ENCODE measurements around the gene SMAP2. TPM values are rescaled to one million over a fixed set of nuclear protein-coding genes. Genes with fewer than 3 reads are reported as not detected.

The SMAP2 gene
- total RNA-seq, 3 donors from 2014 or later = 27.2 to 64.2 (median 33.1) TPM

- H3K27me3 ChIP-seq = no peaks in the 10 kb centered on the region
- H3K36me3 ChIP-seq = no peaks in the 10 kb centered on the region
- H3K27ac ChIP-seq = peak overlapping the region; percentile 75 to 77
- H3K4me3 ChIP-seq = peak overlapping the region; percentile 58 to 84 (median 84)
- no peaks in the 10 kb centered on the region for H3K4me1 ChIP-seq
- DNase-seq (ENCODE audit: low spot score in 2 of 2) = no peak
- H3K9me3 ChIP-seq = peaks cover 0 to 25% of the 10 kb centered on the region in 2 donors
- intact Hi-C loops (cut with DNase I; ENCODE audit: low total_unique reads) = no loop called here
- TF ChIP-seq POLR2A (IDR thresholded peaks at IDR 0.05) = no peak
- TF ChIP-seq, protein P1, sequence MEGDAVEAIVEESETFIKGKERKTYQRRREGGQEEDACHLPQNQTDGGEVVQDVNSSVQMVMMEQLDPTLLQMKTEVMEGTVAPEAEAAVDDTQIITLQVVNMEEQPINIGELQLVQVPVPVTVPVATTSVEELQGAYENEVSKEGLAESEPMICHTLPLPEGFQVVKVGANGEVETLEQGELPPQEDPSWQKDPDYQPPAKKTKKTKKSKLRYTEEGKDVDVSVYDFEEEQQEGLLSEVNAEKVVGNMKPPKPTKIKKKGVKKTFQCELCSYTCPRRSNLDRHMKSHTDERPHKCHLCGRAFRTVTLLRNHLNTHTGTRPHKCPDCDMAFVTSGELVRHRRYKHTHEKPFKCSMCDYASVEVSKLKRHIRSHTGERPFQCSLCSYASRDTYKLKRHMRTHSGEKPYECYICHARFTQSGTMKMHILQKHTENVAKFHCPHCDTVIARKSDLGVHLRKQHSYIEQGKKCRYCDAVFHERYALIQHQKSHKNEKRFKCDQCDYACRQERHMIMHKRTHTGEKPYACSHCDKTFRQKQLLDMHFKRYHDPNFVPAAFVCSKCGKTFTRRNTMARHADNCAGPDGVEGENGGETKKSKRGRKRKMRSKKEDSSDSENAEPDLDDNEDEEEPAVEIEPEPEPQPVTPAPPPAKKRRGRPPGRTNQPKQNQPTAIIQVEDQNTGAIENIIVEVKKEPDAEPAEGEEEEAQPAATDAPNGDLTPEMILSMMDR (IDR thresholded peaks at IDR 0.05) = no peak
- no peak for TF ChIP-seq POLR2AphosphoS5 (IDR thresholded peaks at IDR 0.05)
Observed at GRCh38 chr1:40450495-40451237, 77.1 kb downstream of the SMAP2 start.

GRCh38 chr1:40451238-40451585, 77.7 kb downstream of the SMAP2 start:
- no peak for TF ChIP-seq POLR2AphosphoS5 (IDR thresholded peaks at IDR 0.05)
- TF ChIP-seq, protein P1 (IDR thresholded peaks at IDR 0.05) = no peak
- TF ChIP-seq POLR2A (IDR thresholded peaks at IDR 0.05) = no peak
- Histone ChIP-seq H3K4me1 (no peaks in the 10 kb centered on the region), H3K4me3 (peak overlapping the region in 2 of 3 donors; percentile 84), H3K36me3 (no peaks in the 10 kb centered on the region), H3K27me3 (no peaks in the 10 kb centered on the region), H3K27ac (no peak overlapping the region), H3K9me3 (peaks cover 0 to 29% of the 10 kb centered on the region in 2 donors)
- intact Hi-C loops (cut with DNase I; ENCODE audit: low total_unique reads) = no loop called here
- DNase-seq (ENCODE audit: low spot score in 2 of 2) = no peak

- H3K4me3 ChIP-seq = no peak overlapping the region
- H3K27ac ChIP-seq = no peak overlapping the region
- no peaks in the 10 kb centered on the region for H3K4me1 ChIP-seq
- DNase-seq (ENCODE audit: low spot score in 2 of 2) = no peak
- peaks cover 20 to 66% of the 10 kb centered on the region in 2 donors for H3K9me3 ChIP-seq
- H3K27me3 ChIP-seq = no peaks in the 10 kb centered on the region
- intact Hi-C loops (cut with DNase I; ENCODE audit: low total_unique reads) = no loop called here
- H3K36me3 ChIP-seq = peaks cover 6% of the 10 kb centered on the region
- TF ChIP-seq POLR2AphosphoS5 (IDR thresholded peaks at IDR 0.05) (no peak), POLR2A (IDR thresholded peaks at IDR 0.05) (no peak)
- TF ChIP-seq, protein P1 (IDR thresholded peaks at IDR 0.05) = no peak
Observed at GRCh38 chr1:40454873-40455272, 81.3 kb downstream of the SMAP2 start.

- intact Hi-C loops (cut with DNase I; ENCODE audit: low total_unique reads) = no loop called here
- H3K27ac ChIP-seq = no peak overlapping the region
- H3K9me3 ChIP-seq = peaks cover 90 to 100% of the 10 kb centered on the region in 2 donors
- no peak for DNase-seq (ENCODE audit: low spot score in 2 of 2)
- H3K36me3 ChIP-seq = peaks cover 5% of the 10 kb centered on the region
- no peaks in the 10 kb centered on the region for H3K4me1 ChIP-seq
- TF ChIP-seq POLR2A (IDR thresholded peaks at IDR 0.05) = no peak
- TF ChIP-seq, protein P1 (IDR thresholded peaks at IDR 0.05) = no peak
- TF ChIP-seq POLR2AphosphoS5 (IDR thresholded peaks at IDR 0.05) = no peak
- H3K4me3 ChIP-seq = no peak overlapping the region
- H3K27me3 ChIP-seq = no peaks in the 10 kb centered on the region
Observed at GRCh38 chr1:40462956-40463590, 89.5 kb downstream of the SMAP2 start.

DNA sequence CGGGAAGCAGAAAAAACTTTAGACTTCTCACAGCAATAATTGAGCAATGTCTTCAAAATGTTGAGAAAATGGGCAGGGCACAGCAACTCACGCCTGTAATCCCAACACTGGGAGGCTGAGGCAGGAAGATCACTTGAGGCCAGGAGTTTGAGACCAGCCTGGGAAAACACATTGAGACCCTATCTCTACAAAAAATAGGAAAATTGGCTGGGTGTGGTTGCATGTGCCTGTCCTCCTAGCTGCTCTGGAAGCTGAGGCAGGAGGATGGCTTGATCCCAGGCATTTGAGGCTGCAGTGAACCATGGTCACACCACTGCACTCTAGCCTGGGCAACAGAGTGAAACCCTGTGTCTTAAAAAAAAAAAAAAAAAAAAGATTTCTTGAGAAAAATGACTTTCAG, 95.8 kb downstream of the SMAP2 start:
- intact Hi-C loops (cut with DNase I; ENCODE audit: low total_unique reads) = no loop called here
- H3K4me1 ChIP-seq = no peaks in the 10 kb centered on the region
- no peaks in the 10 kb centered on the region for H3K36me3 ChIP-seq
- peaks cover 57 to 80% of the 10 kb centered on the region in 2 donors for H3K9me3 ChIP-seq
- TF ChIP-seq, protein P1 (IDR thresholded peaks at IDR 0.05) = no peak
- TF ChIP-seq POLR2A (IDR thresholded peaks at IDR 0.05) (no peak), POLR2AphosphoS5 (IDR thresholded peaks at IDR 0.05) (no peak)
- no peak for DNase-seq (ENCODE audit: low spot score in 2 of 2)
- no peak overlapping the region for H3K4me3 ChIP-seq
- H3K27ac ChIP-seq = no peak overlapping the region
- H3K27me3 ChIP-seq = no peaks in the 10 kb centered on the region
